ENCODE results near the gene ADGRF1.

The ADGRF1 gene

GRCh38 chr6:47007657-47008396 is 34.3 kb downstream of the ADGRF1 start:
- TF ChIP-seq CTCF (conservative IDR thresholded peaks at IDR 0.05; ENCODE audit: low read length) (no peak), EZH2phosphoT487 (IDR thresholded peaks at IDR 0.05; ENCODE audit: borderline replicate concordance) (no peak)
- Histone ChIP-seq H3K4me3 (ENCODE audit: low read length, poor library complexity, severe bottlenecking) (no peak overlapping the region), H3K4me1 (ENCODE audit: insufficient read depth, low read length, poor library complexity, severe bottlenecking) (no peaks in the 10 kb centered on the region)

GRCh38 chr6:47005486-47005885 is 36.6 kb downstream of the ADGRF1 start:
- Histone ChIP-seq H3K9ac (ENCODE audit: low read depth, low read length, poor library complexity, severe bottlenecking) (no peak overlapping the region), H3K4me1 (ENCODE audit: insufficient read depth, low read length, poor library complexity, severe bottlenecking) (no peaks in the 10 kb centered on the region), H3K9me3 (ENCODE audit: insufficient read depth, low read depth, low read length) (no peaks in the 10 kb centered on the region), H3K4me2 (ENCODE audit: low read depth, low read length, poor library complexity, severe bottlenecking) (no peak overlapping the region), H2AFZ (ENCODE audit: low read length) (no peak overlapping the region), H3F3A (ENCODE audit: low read depth) (no peaks in the 10 kb centered on the region), H3K36me3 (ENCODE audit: insufficient read depth, low read length) (no peaks in the 10 kb centered on the region), H3K9me2 (replicated peaks; ENCODE audit: low read depth, low read length) (no peaks in the 10 kb centered on the region), H3K4me3 (ENCODE audit: low read length, poor library complexity, severe bottlenecking) (no peak overlapping the region), H3K79me2 (ENCODE audit: insufficient read depth, low read length) (no peaks in the 10 kb centered on the region), H4K20me1 (ENCODE audit: insufficient read depth, low read length, poor library complexity, severe bottlenecking) (no peaks in the 10 kb centered on the region), H3K27me3 (ENCODE audit: insufficient read depth, low read length, poor library complexity, severe bottlenecking) (no peaks in the 10 kb centered on the region)
- no peak for TF ChIP-seq EZH2phosphoT487 (IDR thresholded peaks at IDR 0.05; ENCODE audit: borderline replicate concordance)
- no peak for TF ChIP-seq CTCF (conservative IDR thresholded peaks at IDR 0.05; ENCODE audit: low read length)

More at GRCh38 chr6:47007657-47008396, 34.3 kb downstream of the ADGRF1 start:
- H3K27me3 ChIP-seq (ENCODE audit: insufficient read depth, low read length, poor library complexity, severe bottlenecking), result no peaks in the 10 kb centered on the region
- H3K4me2 ChIP-seq (ENCODE audit: low read depth, low read length, poor library complexity, severe bottlenecking), result no peak overlapping the region
- H3K9ac ChIP-seq (ENCODE audit: low read depth, low read length, poor library complexity, severe bottlenecking), result no peak overlapping the region
- no peaks in the 10 kb centered on the region for H3K36me3 ChIP-seq (ENCODE audit: insufficient read depth, low read length)
- no peaks in the 10 kb centered on the region for H3K79me2 ChIP-seq (ENCODE audit: insufficient read depth, low read length)
- no peak overlapping the region for H2AFZ ChIP-seq (ENCODE audit: low read length)
- H3F3A ChIP-seq (ENCODE audit: low read depth), result no peaks in the 10 kb centered on the region
- no peaks in the 10 kb centered on the region for H3K9me2 ChIP-seq (replicated peaks; ENCODE audit: low read depth, low read length)
- no peaks in the 10 kb centered on the region for H3K9me3 ChIP-seq (ENCODE audit: insufficient read depth, low read depth, low read length)
- no peaks in the 10 kb centered on the region for H4K20me1 ChIP-seq (ENCODE audit: insufficient read depth, low read length, poor library complexity, severe bottlenecking)

GRCh38 chr6:47004463-47004862 is 37.7 kb downstream of the ADGRF1 start:
- no peaks in the 10 kb centered on the region for H3K9me3 ChIP-seq (ENCODE audit: insufficient read depth, low read depth, low read length)
- H2AFZ ChIP-seq (ENCODE audit: low read length), result no peak overlapping the region
- H3K4me1 ChIP-seq (ENCODE audit: insufficient read depth, low read length, poor library complexity, severe bottlenecking), result no peaks in the 10 kb centered on the region
- no peak overlapping the region for H3K9ac ChIP-seq (ENCODE audit: low read depth, low read length, poor library complexity, severe bottlenecking)
- no peaks in the 10 kb centered on the region for H3F3A ChIP-seq (ENCODE audit: low read depth)
- H3K27me3 ChIP-seq (ENCODE audit: insufficient read depth, low read length, poor library complexity, severe bottlenecking), result no peaks in the 10 kb centered on the region
- no peaks in the 10 kb centered on the region for H4K20me1 ChIP-seq (ENCODE audit: insufficient read depth, low read length, poor library complexity, severe bottlenecking)
- H3K79me2 ChIP-seq (ENCODE audit: insufficient read depth, low read length), result no peaks in the 10 kb centered on the region
- H3K36me3 ChIP-seq (ENCODE audit: insufficient read depth, low read length), result no peaks in the 10 kb centered on the region
- TF ChIP-seq EZH2phosphoT487 (IDR thresholded peaks at IDR 0.05; ENCODE audit: borderline replicate concordance) (no peak), CTCF (conservative IDR thresholded peaks at IDR 0.05; ENCODE audit: low read length) (no peak)
- H3K9me2 ChIP-seq (replicated peaks; ENCODE audit: low read depth, low read length), result no peaks in the 10 kb centered on the region
- no peak overlapping the region for H3K4me3 ChIP-seq (ENCODE audit: low read length, poor library complexity, severe bottlenecking)
- H3K4me2 ChIP-seq (ENCODE audit: low read depth, low read length, poor library complexity, severe bottlenecking), result no peak overlapping the region

Measured in Loucy (cell line).